Measurements from ENCODE around the gene MYH4.

Gene MYH4

GRCh38 chr17:10421211-10421610 is 48.1 kb downstream of the MYH4 start:
- DNase-seq, result no peak

- no peak for DNase-seq
Measured at GRCh38 chr17:10420811-10421210, 48.5 kb downstream of the MYH4 start.

GRCh38 chr17:10417431-10417830 is 51.9 kb downstream of the MYH4 start:
- DNase-seq, result no peak

- no peak for DNase-seq
Measured at GRCh38 chr17:10415161-10415560, 54.2 kb downstream of the MYH4 start.

- DNase-seq, result no peak
Measured at GRCh38 chr17:10403589-10403988, 65.8 kb downstream of the MYH4 start.

GRCh38 chr17:10398352-10398751 is 71.0 kb downstream of the MYH4 start:
- DNase-seq, result no peak

- DNase-seq, result no peak
Measured at GRCh38 chr17:10396524-10397163, 72.7 kb downstream of the MYH4 start.

GRCh38 chr17:10394201-10394887 is 75.0 kb downstream of the MYH4 start:
- no peak for DNase-seq

Measured in amniotic stem cell (primary cell).